Measurements from ENCODE around the gene BRIP1. TPM values are rescaled to one million over a fixed set of nuclear protein-coding genes. Genes with fewer than 3 reads are reported as not detected.

The BRIP1 gene
- total and polyA plus RNA-seq, 9 of the 15 experiments (the other 6 are each of a cell fraction or from before 2014, with no cell fraction given), result 2.4 to 17.5 (median 11.2) TPM

- TF ChIP-seq ZNF280B (CRISPR knock-in tag; IDR thresholded peaks at IDR 0.05) (no peak), NFE2 (IDR thresholded peaks at IDR 0.05; ENCODE audit: low read depth) (no peak), RB1 (IDR thresholded peaks at IDR 0.05; ENCODE audit: low read depth) (no peak), RBFOX2 (IDR thresholded peaks at IDR 0.05; ENCODE audit: low read depth, low read length) (no peak), EZH2 (IDR thresholded peaks at IDR 0.05; ENCODE audit: borderline replicate concordance, low read depth, low read length) (no peak), TCF3 (CRISPR knock-in tag; IDR thresholded peaks at IDR 0.05) (no peak), PTTG1 (tag; IDR thresholded peaks at IDR 0.05; ENCODE audit: low read depth) (no peak), REST (IDR thresholded peaks at IDR 0.05; ENCODE audit: borderline replicate concordance) (no peak), REST (CRISPR knock-in tag; IDR thresholded peaks at IDR 0.05; ENCODE audit: low read depth) (no peak), AFF1 (IDR thresholded peaks at IDR 0.05; ENCODE audit: low read depth in 1 of 2, partially characterized antibody in 2 of 2) (no peak), ZBTB43 (CRISPR knock-in tag; IDR thresholded peaks at IDR 0.05) (no peak), ZNF764 (CRISPR knock-in tag; IDR thresholded peaks at IDR 0.05; ENCODE audit: low read depth) (no peak), TARDBP (IDR thresholded peaks at IDR 0.05) (no peak)
These were observed 92.4 kb downstream of the BRIP1 start (continued) for GRCh38 chr17:61770752-61771533.
